Lung (tissue), 12 donors: ENCODE data around the gene MEIS2. TPM values are rescaled to one million over a fixed set of nuclear protein-coding genes. Genes with fewer than 3 reads are reported as not detected.
A peak's percentile ranks its signal among the peaks of the same experiment; 100 is the strongest.

Experiments used
- ATAC-seq: fragments of 200-7000 bp; cut with Tn5 transposase; one replicate; pipeline ENCODE4 v1.9.1; 2020; ENCODE audit warnings: moderate number of reproducible peaks; ENCODE audit not compliant: insufficient read depth, low FRiP score
- DNase-seq, 3 donors: peaks; one replicate each; pipeline ENCODE4 v3.0.0-alpha.2; 2013 to 2017
- H3K27ac ChIP-seq, 2 donors: one replicate each; pipeline ENCODE4 v1.5.1; 2013; ENCODE audit warnings: mild to moderate bottlenecking in 2 of 2, moderate library complexity in 2 of 2, control low read depth in 1 of 2, inconsistent platforms in 1 of 2, low read depth in 1 of 2, low read length in 1 of 2
- H3K27me3 ChIP-seq, 3 donors: one replicate each; pipeline ENCODE4 v1.5.1; 2013; ENCODE audit warnings: low read length in 2 of 3; ENCODE audit not compliant: control insufficient read depth in 3 of 3, insufficient read depth in 3 of 3
- H3K36me3 ChIP-seq, 4 donors: one replicate each; pipeline ENCODE4 v1.5.1; 2013; ENCODE audit warnings: low read length in 4 of 4, mild to moderate bottlenecking in 1 of 4, moderate library complexity in 1 of 4; ENCODE audit not compliant: control insufficient read depth in 4 of 4, insufficient read depth in 4 of 4
- H3K4me1 ChIP-seq, 5 donors: one replicate each; pipeline ENCODE4 v1.5.1; 2013; ENCODE audit warnings: low read length in 5 of 5, mild to moderate bottlenecking in 2 of 5, moderate library complexity in 1 of 5; ENCODE audit not compliant: control insufficient read depth in 5 of 5, insufficient read depth in 5 of 5
- H3K4me3 ChIP-seq: one replicate; pipeline ENCODE4 v1.5.1; 2013; ENCODE audit warnings: mild to moderate bottlenecking, control low read depth, moderate library complexity
- H3K9ac ChIP-seq, 2 donors: one replicate each; pipeline ENCODE4 v1.5.1; 2013; ENCODE audit warnings: low read length in 2 of 2, control low read depth in 1 of 2; ENCODE audit not compliant: insufficient read depth in 1 of 2
- H3K9me3 ChIP-seq, 4 donors: one replicate each; pipeline ENCODE4 v1.5.1; 2013; ENCODE audit warnings: low read length in 3 of 4, mild to moderate bottlenecking in 1 of 4, moderate library complexity in 1 of 4; ENCODE audit not compliant: control insufficient read depth in 4 of 4, insufficient read depth in 3 of 4
- CTCF ChIP-seq: IDR thresholded peaks from 2 replicates; pipeline ENCODE4 v1.5.1; 2012; ENCODE audit warnings: mild to moderate bottlenecking; ENCODE audit errors: control extremely low read depth, extremely low read depth
- WGBS, 2 donors: extraction: QIAGEN DNeasy Blood & Tissue Kit; methylation state at CpG; one replicate each; pipeline ENCODE4 v1.1.7; 2013; 5-methylcytosine and 5-hydroxymethylcytosine counted together
- polyA plus RNA-seq, 2 donors: library from polyadenylated mRNA; stranded (reverse); fragments of 200-250 nt; gene quantifications; one replicate each; pipeline ENCODE4 v1.2.1, GENCODE V29; 2013
- total RNA-seq, 2 donors: library from RNA; depleted of rRNA in 1 of 2; stranded (reverse); fragments of >200 nt in 1 of 2; gene quantifications; one replicate each; pipeline ENCODE4 v1.2.1, GENCODE V29; 2014 to 2021
- donor health status: control.
- donor health status: control.
- donor health status: Bipolar disorder and iron deficiency.
- donor health status: healthy.
- donor health status: DM: yes; HTN: yes; CAD: no.

Gene MEIS2
- total and polyA plus RNA-seq, 4 donors, result 5.6 to 47.5 (median 13.7) TPM

- H3K27me3 ChIP-seq, result no peaks in the 10 kb centered on the region
- no peaks in the 10 kb centered on the region for H3K9me3 ChIP-seq
- 78 to 90% methylated on average over 4 of the region's 4 CpGs for WGBS, 2 donors
- peaks cover 0 to 30% (median 19%) of the 10 kb centered on the region in 4 donors for H3K36me3 ChIP-seq
- no peak for TF ChIP-seq CTCF
- ATAC-seq (no peak), DNase-seq (no peak)
- no peak overlapping the region for H3K9ac ChIP-seq
- H3K27ac ChIP-seq, result peak overlapping the region in 1 of 2 donors; percentile 9
- H3K4me3 ChIP-seq, result no peak overlapping the region
- H3K4me1 ChIP-seq, result peaks cover 0 to 18% (median 6%) of the 10 kb centered on the region in 5 donors
These were observed 13.2 kb downstream of the MEIS2 start for GRCh38 chr15:37087131-37087588.

- Histone ChIP-seq H3K4me1 (peaks cover 0 to 24% (median 6%) of the 10 kb centered on the region in 5 donors), H3K4me3 (no peak overlapping the region), H3K36me3 (peaks cover 0 to 32% (median 22%) of the 10 kb centered on the region in 4 donors), H3K27ac (no peak overlapping the region), H3K27me3 (no peaks in the 10 kb centered on the region), H3K9ac (no peak overlapping the region), H3K9me3 (no peaks in the 10 kb centered on the region)
- no peak for DNase-seq
- 58 to 74% methylated on average over 1 of the region's 1 CpG for WGBS, 2 donors
- no peak for ATAC-seq
- TF ChIP-seq CTCF, result no peak
These were observed 13.8 kb downstream of the MEIS2 start for GRCh38 chr15:37086521-37086920.

DNA sequence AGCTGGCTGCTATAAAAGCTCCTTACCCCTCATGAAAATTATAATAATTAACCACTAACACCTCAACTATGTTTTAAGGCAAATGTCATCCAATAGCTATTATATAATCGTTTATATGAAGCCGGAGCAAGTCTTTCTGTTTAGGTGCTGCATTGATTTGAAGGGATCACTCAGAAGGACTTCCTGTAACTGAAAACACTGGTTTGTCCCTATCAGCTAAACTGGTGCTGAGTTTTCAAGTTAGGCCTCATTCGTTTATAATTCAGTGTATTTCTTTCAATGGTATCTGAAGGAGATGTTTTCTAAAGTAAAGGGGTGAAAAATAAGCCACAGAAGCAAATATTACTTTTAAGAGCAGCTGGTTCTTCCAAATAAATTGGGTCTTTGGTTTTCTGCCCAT, 14.2 kb downstream of the MEIS2 start:
- H3K36me3 ChIP-seq, result peaks cover 0 to 35% (median 21%) of the 10 kb centered on the region in 4 donors
- no peak for DNase-seq
- no peak overlapping the region for H3K9ac ChIP-seq
- H3K9me3 ChIP-seq, result no peaks in the 10 kb centered on the region
- peaks cover 0 to 21% (median 5%) of the 10 kb centered on the region in 5 donors for H3K4me1 ChIP-seq
- 37 to 62% methylated on average over 3 of the region's 3 CpGs for WGBS, 2 donors
- peak overlapping the region in 1 of 2 donors; percentile 21 for H3K27ac ChIP-seq
- no peak for ATAC-seq
- no peak for TF ChIP-seq CTCF
- no peaks in the 10 kb centered on the region for H3K27me3 ChIP-seq
- no peak overlapping the region for H3K4me3 ChIP-seq

DNA sequence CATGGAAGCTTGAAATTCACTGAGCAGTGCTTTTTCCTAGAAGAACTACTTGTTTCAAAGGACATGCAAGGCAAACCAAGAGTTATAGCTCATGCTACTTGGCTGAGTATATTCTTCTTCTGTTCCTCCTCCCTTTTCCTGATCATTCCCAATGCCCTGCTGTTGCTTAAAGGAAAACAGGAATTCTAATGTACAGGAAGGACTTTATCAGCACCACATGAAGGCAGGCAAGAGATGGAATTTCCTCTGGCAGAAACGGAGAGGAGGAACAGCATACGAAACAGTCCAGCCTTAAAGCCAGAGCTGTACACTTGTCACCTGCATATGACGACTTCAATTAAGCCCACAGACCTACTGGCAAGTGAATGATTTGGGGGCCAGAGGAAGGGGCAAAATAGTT, 15.7 kb downstream of the MEIS2 start:
- H3K36me3 ChIP-seq, result peaks cover 0 to 35% (median 20%) of the 10 kb centered on the region in 4 donors
- no peak overlapping the region for H3K27ac ChIP-seq
- no peak for ATAC-seq
- WGBS, 2 donors, result 67 to 80% methylated on average over 3 of the region's 3 CpGs
- peaks cover 0 to 25% (median 14%) of the 10 kb centered on the region in 5 donors for H3K4me1 ChIP-seq
- H3K4me3 ChIP-seq, result no peak overlapping the region
- H3K9me3 ChIP-seq, result no peaks in the 10 kb centered on the region
- H3K27me3 ChIP-seq, result no peaks in the 10 kb centered on the region
- TF ChIP-seq CTCF, result no peak
- no peak for DNase-seq
- no peak overlapping the region for H3K9ac ChIP-seq
